Measurements from ENCODE around the gene GPN2. TPM values are rescaled to one million over a fixed set of nuclear protein-coding genes. Genes with fewer than 3 reads are reported as not detected.

The GPN2 gene
- total and polyA plus RNA-seq, 9 of the 15 experiments (the other 6 are each of a cell fraction or from before 2014, with no cell fraction given): 9.9 to 58.8 (median 20.4) TPM

- DNase-seq (ENCODE audit: extremely low read depth in 1 of 4, low spot score in 3 of 4): peak; percentile 84 to 98 (median 96)
- peaks cover 41 to 42% of the 10 kb centered on the region in 2 experiments for H3K4me1 ChIP-seq (replicated peaks in 1 of 2; ENCODE audit: control insufficient read depth in 2 of 2, insufficient read depth in 2 of 2, low read length in 2 of 2)
- no TSS peak for BruUV-seq (replicated peaks)
- H3K27me3 ChIP-seq (ENCODE audit: control insufficient read depth in 2 of 2, insufficient read depth in 2 of 2, low read length in 2 of 2): no peaks in the 10 kb centered on the region
- H4K20me1 ChIP-seq (replicated peaks; ENCODE audit: control insufficient read depth, insufficient read depth, low read length): peaks cover 12% of the 10 kb centered on the region; the same call in 1 of the 2 replicates
- peaks cover 9% of the 10 kb centered on the region for H3K9me1 ChIP-seq (ENCODE audit: control insufficient read depth, insufficient read depth, low read length)
- peak; percentile 90 for ATAC-seq
- peak within 1 kb of the TSS; percentile 42; the same call in 2 of the 3 replicates for H3K27ac ChIP-seq (ENCODE audit: extremely low read depth, low read depth, low read length)
- peak within 1 kb of the TSS; percentile 63 to 93 for H3K9ac ChIP-seq (ENCODE audit: insufficient read depth in 1 of 2, low read depth in 2 of 2, low read length in 2 of 2)
- 2% methylated on average over 40 of the region's 107 CpGs for WGBS (ENCODE audit: insufficient coverage, low coverage, missing lambda C conversion rate)
- no peak for FAIRE-seq
- H3K4me3 ChIP-seq: peak within 1 kb of the TSS; percentile 58
- peak within 1 kb of the TSS; percentile 85 for H3K4me2 ChIP-seq (ENCODE audit: insufficient read depth, low read length)
- in situ Hi-C loops (cut with MboI): no loop called here
- H2AFZ ChIP-seq (ENCODE audit: low read depth, low read length): peak within 1 kb of the TSS; percentile 98
- peaks cover 41% of the 10 kb centered on the region for H3K79me2 ChIP-seq (ENCODE audit: control insufficient read depth, insufficient read depth, low read length)
- ChIA-PET POLR2A (interaction anchor here (0.6 to 1.0 kb wide), 2 partner anchors 13 to 29 kb away, joined by 3 to 4 read pairs; no protein-coding TSS in a partner anchor), CTCF (ENCODE audit: low intra/inter-chr PET ratio) (interaction anchor here (0.7 kb wide), 1 partner anchor 15 kb away, joined by 3 read pairs; no protein-coding TSS in a partner anchor)
- intact Hi-C loops (cut with micrococcal nuclease): no loop called here
- H3K36me3 ChIP-seq (ENCODE audit: control insufficient read depth, insufficient read depth, low read length): peaks cover 29% of the 10 kb centered on the region; the same call in 2 of the 3 replicates
- H3K9me3 ChIP-seq (replicated peaks; ENCODE audit: control insufficient read depth, insufficient read depth, low read depth, low read length): no peaks in the 10 kb centered on the region
- TF ChIP-seq PHF20 (IDR thresholded peaks at IDR 0.05; ENCODE audit: partially characterized antibody) (peak; percentile 72), ZNF431 (CRISPR knock-in tag; IDR thresholded peaks at IDR 0.05) (no peak), GABPA (tag; conservative IDR thresholded peaks at IDR 0.05; ENCODE audit: low read depth) (no peak), RB1 (IDR thresholded peaks at IDR 0.05; ENCODE audit: low read depth) (peak; percentile 93), LCOR (CRISPR knock-in tag; IDR thresholded peaks at IDR 0.05) (0 out of 2 replicates have a peak, but pooled peaks have one; percentile 10), ZFX (CRISPR knock-in tag; IDR thresholded peaks at IDR 0.05) (peak; percentile 85), EGR1 (conservative IDR thresholded peaks at IDR 0.05) (peak; percentile 60), LEF1 (IDR thresholded peaks at IDR 0.05) (no peak), CBX2 (IDR thresholded peaks at IDR 0.05; ENCODE audit: insufficient read depth, low read length, poor library complexity, severe bottlenecking) (no peak), JUN (IDR thresholded peaks at IDR 0.05; ENCODE audit: borderline replicate concordance, low read depth, low read length) (peak; percentile 23; the same call in 1 of the 2 replicates), JUN (CRISPR knock-in tag; IDR thresholded peaks at IDR 0.05; ENCODE audit: borderline replicate concordance) (no peak), TEAD1 (CRISPR knock-in tag; IDR thresholded peaks at IDR 0.05) (peak in 1 of 2 experiments; percentile 21; a peak in 1 of 4 replicates), ZNF133 (CRISPR knock-in tag; IDR thresholded peaks at IDR 0.05) (no peak), CBX3 (IDR thresholded peaks at IDR 0.05; ENCODE audit: borderline replicate concordance in 1 of 2, low read length in 2 of 2) (no peak), TSHZ1 (CRISPR knock-in tag; IDR thresholded peaks at IDR 0.05) (no peak), TAF1 (IDR thresholded peaks at IDR 0.05; ENCODE audit: control insufficient read depth, extremely low read depth, insufficient read depth, low read length, severe bottlenecking) (peak; percentile 33), PHB2 (IDR thresholded peaks at IDR 0.05; ENCODE audit: low read depth) (no peak)
- TF ChIP-seq, protein P1, sequence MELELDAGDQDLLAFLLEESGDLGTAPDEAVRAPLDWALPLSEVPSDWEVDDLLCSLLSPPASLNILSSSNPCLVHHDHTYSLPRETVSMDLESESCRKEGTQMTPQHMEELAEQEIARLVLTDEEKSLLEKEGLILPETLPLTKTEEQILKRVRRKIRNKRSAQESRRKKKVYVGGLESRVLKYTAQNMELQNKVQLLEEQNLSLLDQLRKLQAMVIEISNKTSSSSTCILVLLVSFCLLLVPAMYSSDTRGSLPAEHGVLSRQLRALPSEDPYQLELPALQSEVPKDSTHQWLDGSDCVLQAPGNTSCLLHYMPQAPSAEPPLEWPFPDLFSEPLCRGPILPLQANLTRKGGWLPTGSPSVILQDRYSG (tag; conservative IDR thresholded peaks at IDR 0.05; ENCODE audit: low read depth): no peak
These were observed 63.6 kb downstream of the GPN2 start, which contains the start of gene ZDHHC18 for GRCh38 chr1:26826261-26827105. ZDHHC18 (plus strand) TSS chr1:26826688; CDS start chr1:26826805, 117 bp downstream.

Data from K562 (cell line).